ENCODE results near the gene PCLAF.
A peak's percentile ranks its signal among the peaks of the same experiment; 100 is the strongest.
"Not testable (repeated sequence)": the region's sequence is repeated elsewhere in the genome, so short reads cannot be mapped to it uniquely, and the experiment has no call there.

Gene PCLAF

GRCh38 chr15:64386291-64386690 lies 5.0 kb upstream of the PCLAF start:
- peaks cover 16% of the 10 kb centered on the region for H3K4me1 ChIP-seq (ENCODE audit: insufficient read depth, poor library complexity, severe bottlenecking)
- TF ChIP-seq CTCF (IDR thresholded peaks at IDR 0.05; ENCODE audit: poor library complexity, severe bottlenecking) = no peak
- no peaks in the 10 kb centered on the region for H3K9me3 ChIP-seq (ENCODE audit: severe bottlenecking)
- H3K27me3 ChIP-seq (ENCODE audit: insufficient read depth, poor library complexity, severe bottlenecking) = no peaks in the 10 kb centered on the region
- H3K4me3 ChIP-seq (ENCODE audit: severe bottlenecking) = no peak overlapping the region
- H3K27ac ChIP-seq (ENCODE audit: poor library complexity, severe bottlenecking) = no peak overlapping the region
- DNase-seq (ENCODE audit: low spot score) (no peak), ATAC-seq (ENCODE audit: low read depth) (no peak)
- peaks cover 3% of the 10 kb centered on the region; the same call in 1 of the 2 replicates for H3K36me3 ChIP-seq (ENCODE audit: low read depth)

GRCh38 chr15:64383760-64384159 lies 2.5 kb upstream of the PCLAF start:
- Histone ChIP-seq H3K9me3 (ENCODE audit: severe bottlenecking) (no peaks in the 10 kb centered on the region), H3K4me3 (ENCODE audit: severe bottlenecking) (no peak overlapping the region), H3K27me3 (ENCODE audit: insufficient read depth, poor library complexity, severe bottlenecking) (no peaks in the 10 kb centered on the region), H3K4me1 (ENCODE audit: insufficient read depth, poor library complexity, severe bottlenecking) (peaks cover 23% of the 10 kb centered on the region), H3K36me3 (ENCODE audit: low read depth) (peaks cover 14% of the 10 kb centered on the region), H3K27ac (ENCODE audit: poor library complexity, severe bottlenecking) (no peak overlapping the region)
- no peak for TF ChIP-seq CTCF (IDR thresholded peaks at IDR 0.05; ENCODE audit: poor library complexity, severe bottlenecking)
- ATAC-seq (ENCODE audit: low read depth) (no peak), DNase-seq (ENCODE audit: low spot score) (no peak)

GRCh38 chr15:64380130-64380870 lies 941 bp downstream of the PCLAF start:
- peaks cover 19% of the 10 kb centered on the region for H3K4me1 ChIP-seq (ENCODE audit: insufficient read depth, poor library complexity, severe bottlenecking)
- not testable (repeated sequence) for ATAC-seq (ENCODE audit: low read depth); H3K9me3 ChIP-seq (ENCODE audit: severe bottlenecking); DNase-seq (ENCODE audit: low spot score); H3K27me3 ChIP-seq (ENCODE audit: insufficient read depth, poor library complexity, severe bottlenecking)
- H3K36me3 ChIP-seq (ENCODE audit: low read depth) = peaks cover 42% of the 10 kb centered on the region
- H3K4me3 ChIP-seq (ENCODE audit: severe bottlenecking) = peak overlapping the region; percentile 52
- H3K27ac ChIP-seq (ENCODE audit: poor library complexity, severe bottlenecking) = peak overlapping the region; percentile 48

GRCh38 chr15:64379216-64379960 lies 1.9 kb downstream of the PCLAF start:
- peaks cover 19% of the 10 kb centered on the region for H3K4me1 ChIP-seq (ENCODE audit: insufficient read depth, poor library complexity, severe bottlenecking)
- DNase-seq (ENCODE audit: low spot score) = no peak
- H3K27me3 ChIP-seq (ENCODE audit: insufficient read depth, poor library complexity, severe bottlenecking) = no peaks in the 10 kb centered on the region
- no peak for TF ChIP-seq CTCF (IDR thresholded peaks at IDR 0.05; ENCODE audit: poor library complexity, severe bottlenecking)
- peak overlapping the region; percentile 6 for H3K27ac ChIP-seq (ENCODE audit: poor library complexity, severe bottlenecking)
- H3K36me3 ChIP-seq (ENCODE audit: low read depth) = peaks cover 48% of the 10 kb centered on the region
- no peak for ATAC-seq (ENCODE audit: low read depth)
- H3K4me3 ChIP-seq (ENCODE audit: severe bottlenecking) = peak overlapping the region; percentile 52
- H3K9me3 ChIP-seq (ENCODE audit: severe bottlenecking) = no peaks in the 10 kb centered on the region

GRCh38 chr15:64373360-64373759 lies 7.9 kb downstream of the PCLAF start:
- DNase-seq (ENCODE audit: low spot score) = no peak

GRCh38 chr15:64371383-64371782 lies 9.9 kb downstream of the PCLAF start:
- H3K4me1 ChIP-seq (ENCODE audit: insufficient read depth, poor library complexity, severe bottlenecking); H3K27me3 ChIP-seq (ENCODE audit: insufficient read depth, poor library complexity, severe bottlenecking); H3K4me3 ChIP-seq (ENCODE audit: severe bottlenecking); ATAC-seq (ENCODE audit: low read depth); H3K27ac ChIP-seq (ENCODE audit: poor library complexity, severe bottlenecking); H3K9me3 ChIP-seq (ENCODE audit: severe bottlenecking); DNase-seq (ENCODE audit: low spot score): not testable (repeated sequence)
- H3K36me3 ChIP-seq (ENCODE audit: low read depth) = peaks cover 66% of the 10 kb centered on the region

More at GRCh38 chr15:64373360-64373759, 7.9 kb downstream of the PCLAF start:
- H3K9me3 ChIP-seq (ENCODE audit: severe bottlenecking) = no peaks in the 10 kb centered on the region
- H3K4me1 ChIP-seq (ENCODE audit: insufficient read depth, poor library complexity, severe bottlenecking) = peaks cover 5% of the 10 kb centered on the region
- no peaks in the 10 kb centered on the region for H3K27me3 ChIP-seq (ENCODE audit: insufficient read depth, poor library complexity, severe bottlenecking)
- no peak overlapping the region for H3K4me3 ChIP-seq (ENCODE audit: severe bottlenecking)
- peaks cover 69% of the 10 kb centered on the region for H3K36me3 ChIP-seq (ENCODE audit: low read depth)
- no peak for TF ChIP-seq CTCF (IDR thresholded peaks at IDR 0.05; ENCODE audit: poor library complexity, severe bottlenecking)
- peak; percentile 22; the same call in 1 of the 3 replicates for ATAC-seq (ENCODE audit: low read depth)
- H3K27ac ChIP-seq (ENCODE audit: poor library complexity, severe bottlenecking) = no peak overlapping the region
